Gastrocnemius medialis (tissue), 4 donors: ENCODE results near the gene CCN5.
A peak's percentile ranks its signal among the peaks of the same experiment; 100 is the strongest.

ENCODE experiments used
- CTCF ChIP-seq, 5 experiments: fragments of 450-650 bp in 3 of 5; fragments of 200-600 bp in 2 of 5; sonication (generic) in 2 of 5; IDR thresholded peaks in 4 of 5; conservative IDR thresholded peaks in 1 of 5; 1 replicate in 4 of 5; 2 replicates in 1 of 5; pipeline ENCODE4 v1.5.1; 2016 to 2019; ENCODE audit warnings: antibody characterized with exemption in 5 of 5, mild to moderate bottlenecking in 3 of 5, moderate library complexity in 3 of 5
- POLR2A ChIP-seq, 2 donors: fragments of 450-650 bp; IDR thresholded peaks; one replicate each; pipeline ENCODE4 v1.6.1; 2017; ENCODE audit warnings: antibody characterized with exemption in 2 of 2, mild to moderate bottlenecking in 2 of 2, moderate library complexity in 2 of 2

GRCh38 chr20:44717986-44718385 is 2.8 kb downstream of the CCN5 start:
- TF ChIP-seq CTCF (IDR thresholded peaks at IDR 0.05 in 4 of 5, conservative IDR thresholded peaks at IDR 0.05 in 1 of 5) (peak in 1 of 5 experiments; percentile 29), POLR2A (IDR thresholded peaks at IDR 0.05) (no peak)
